Upper lobe of right lung (tissue), 1 donor: Measurements from ENCODE around the gene ITIH5. TPM values are rescaled to one million over a fixed set of nuclear protein-coding genes. Genes with fewer than 3 reads are reported as not detected.

Experiments
- ATAC-seq: fragments of 200-7000 bp; cut with Tn5 transposase; one replicate; pipeline ENCODE4 v1.9.1; 2020; ENCODE audit warnings: mild to moderate bottlenecking, moderate library complexity
- DNase-seq: peaks from one replicate; pipeline ENCODE4 v3.0.0-alpha.2; 2020
- H3K27ac ChIP-seq: fragments of 200-600 bp; one replicate; pipeline ENCODE4 v1.8.0; 2022
- H3K27me3 ChIP-seq: fragments of 200-600 bp; one replicate; pipeline ENCODE4 v1.8.0; 2022; ENCODE audit warnings: mild to moderate bottlenecking
- H3K36me3 ChIP-seq: fragments of 200-600 bp; one replicate; pipeline ENCODE4 v1.8.0; 2022
- H3K4me1 ChIP-seq: fragments of 200-600 bp; one replicate; pipeline ENCODE4 v1.8.0; 2022
- H3K4me3 ChIP-seq: fragments of 200-600 bp; one replicate; pipeline ENCODE4 v1.8.0; 2022; ENCODE audit warnings: mild to moderate bottlenecking
- H3K9me3 ChIP-seq: fragments of 200-600 bp; one replicate; pipeline ENCODE4 v1.8.0; 2022
- intact Hi-C: fragments of 100-400 bp; cut with DNase I; formaldehyde crosslinking; loops from one replicate; pipeline ENCODE4 v1.11.0; 2022
- total RNA-seq: library from RNA; stranded (reverse); fragmentation: NEBNext Ultra II Directional; extraction: Animal tissue kit (Norgen Biotek cat#: 25700); gene quantifications from one replicate; pipeline ENCODE4 v1.2.1, GENCODE V29; 2021
- TF ChIP-seq, protein P1 (sequence below): fragments of 200-600 bp; IDR thresholded peaks from one replicate; pipeline ENCODE4 v1.8.0; 2022; ENCODE audit warnings: antibody characterized with exemption
- donor health status: DM: no; HTN: yes; CAD: no; lungs with severe emphysema.

ITIH5 gene
- total RNA-seq, 1 donor from 2014 or later: 10.5 TPM

GRCh38 chr10:7576340-7576739, 90.4 kb downstream of the ITIH5 start:
- no peak for ATAC-seq
- Histone ChIP-seq H3K27me3 (no peaks in the 10 kb centered on the region), H3K4me1 (peaks cover 3% of the 10 kb centered on the region), H3K36me3 (no peaks in the 10 kb centered on the region), H3K4me3 (no peak overlapping the region), H3K9me3 (no peaks in the 10 kb centered on the region), H3K27ac (no peak overlapping the region)
- TF ChIP-seq, protein P1, sequence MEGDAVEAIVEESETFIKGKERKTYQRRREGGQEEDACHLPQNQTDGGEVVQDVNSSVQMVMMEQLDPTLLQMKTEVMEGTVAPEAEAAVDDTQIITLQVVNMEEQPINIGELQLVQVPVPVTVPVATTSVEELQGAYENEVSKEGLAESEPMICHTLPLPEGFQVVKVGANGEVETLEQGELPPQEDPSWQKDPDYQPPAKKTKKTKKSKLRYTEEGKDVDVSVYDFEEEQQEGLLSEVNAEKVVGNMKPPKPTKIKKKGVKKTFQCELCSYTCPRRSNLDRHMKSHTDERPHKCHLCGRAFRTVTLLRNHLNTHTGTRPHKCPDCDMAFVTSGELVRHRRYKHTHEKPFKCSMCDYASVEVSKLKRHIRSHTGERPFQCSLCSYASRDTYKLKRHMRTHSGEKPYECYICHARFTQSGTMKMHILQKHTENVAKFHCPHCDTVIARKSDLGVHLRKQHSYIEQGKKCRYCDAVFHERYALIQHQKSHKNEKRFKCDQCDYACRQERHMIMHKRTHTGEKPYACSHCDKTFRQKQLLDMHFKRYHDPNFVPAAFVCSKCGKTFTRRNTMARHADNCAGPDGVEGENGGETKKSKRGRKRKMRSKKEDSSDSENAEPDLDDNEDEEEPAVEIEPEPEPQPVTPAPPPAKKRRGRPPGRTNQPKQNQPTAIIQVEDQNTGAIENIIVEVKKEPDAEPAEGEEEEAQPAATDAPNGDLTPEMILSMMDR: no peak
- intact Hi-C loops: no loop called here
- no peak for DNase-seq

- H3K4me3 ChIP-seq: no peak overlapping the region
- TF ChIP-seq, protein P1: no peak
- no peaks in the 10 kb centered on the region for H3K36me3 ChIP-seq
- H3K27me3 ChIP-seq: no peaks in the 10 kb centered on the region
- ATAC-seq: peak; percentile 81
- H3K27ac ChIP-seq: peak overlapping the region; percentile 33
- DNase-seq: no peak
- H3K4me1 ChIP-seq: peaks cover 3% of the 10 kb centered on the region
- intact Hi-C loops: no loop called here
- no peaks in the 10 kb centered on the region for H3K9me3 ChIP-seq
Observed at GRCh38 chr10:7572391-7572790, 94.4 kb downstream of the ITIH5 start.

GRCh38 chr10:7571981-7572380, 94.8 kb downstream of the ITIH5 start:
- intact Hi-C loops: no loop called here
- H3K9me3 ChIP-seq: no peaks in the 10 kb centered on the region
- TF ChIP-seq, protein P1: no peak
- DNase-seq: no peak
- ATAC-seq: no peak
- H3K4me1 ChIP-seq: peaks cover 3% of the 10 kb centered on the region
- H3K4me3 ChIP-seq: no peak overlapping the region
- H3K27me3 ChIP-seq: no peaks in the 10 kb centered on the region
- no peak overlapping the region for H3K27ac ChIP-seq
- H3K36me3 ChIP-seq: no peaks in the 10 kb centered on the region

- DNase-seq: no peak
Observed at GRCh38 chr10:7567911-7568620, 98.7 kb downstream of the ITIH5 start.

DNA sequence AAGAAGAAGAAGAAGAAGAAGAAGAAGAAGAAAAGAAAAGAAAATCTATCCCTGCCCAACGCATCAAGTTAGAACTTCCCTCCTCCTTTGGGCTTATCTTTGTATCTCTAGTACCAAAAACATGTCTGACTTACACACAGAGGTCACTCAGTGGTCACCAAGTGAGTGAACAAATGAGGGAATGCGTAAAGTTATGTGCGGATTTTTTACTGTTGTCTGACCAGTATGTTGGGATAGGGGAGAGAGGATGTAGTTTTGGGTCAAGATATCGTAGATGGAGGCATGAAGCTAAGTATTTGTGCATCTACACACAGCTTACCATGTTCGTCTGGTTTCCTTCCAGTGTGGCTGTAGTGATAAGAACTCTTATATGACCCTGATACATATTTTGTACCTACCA, 99.9 kb downstream of the ITIH5 start:
- H3K27ac ChIP-seq: no peak overlapping the region

More at GRCh38 chr10:7567911-7568620, 98.7 kb downstream of the ITIH5 start:
- H3K27me3 ChIP-seq: no peaks in the 10 kb centered on the region
- no peak for ATAC-seq
- no peak overlapping the region for H3K4me3 ChIP-seq
- peaks cover 13% of the 10 kb centered on the region for H3K4me1 ChIP-seq
- no peaks in the 10 kb centered on the region for H3K36me3 ChIP-seq
- TF ChIP-seq, protein P1: no peak
- intact Hi-C loops: no loop called here
- H3K9me3 ChIP-seq: no peaks in the 10 kb centered on the region
- no peak overlapping the region for H3K27ac ChIP-seq

More for the DNA sequence above, 99.9 kb downstream of the ITIH5 start:
- H3K9me3 ChIP-seq: no peaks in the 10 kb centered on the region
- H3K27me3 ChIP-seq: no peaks in the 10 kb centered on the region
- H3K36me3 ChIP-seq: no peaks in the 10 kb centered on the region
- intact Hi-C loops: no loop called here
- TF ChIP-seq, protein P1: no peak
- peaks cover 22% of the 10 kb centered on the region for H3K4me1 ChIP-seq
- ATAC-seq (no peak), DNase-seq (no peak)
- H3K4me3 ChIP-seq: no peak overlapping the region
